CD14-positive monocyte (primary cell): ENCODE measurements around the gene MAFF. TPM values are rescaled to one million over a fixed set of nuclear protein-coding genes. Genes with fewer than 3 reads are reported as not detected.

Experiments
- DNase-seq, 3 donors: peaks; one replicate each; pipeline ENCODE4 v3.0.0-alpha.2; 2011 to 2022
- H2AFZ ChIP-seq: 2 replicates; pipeline ENCODE4 v1.6.0; 2012; ENCODE audit warnings: mild to moderate bottlenecking, low read depth, low read length, inconsistent platforms; ENCODE audit not compliant: insufficient read depth, poor library complexity, severe bottlenecking
- H3K27ac ChIP-seq, 2 donors: 1 replicate in 1 of 2; 2 replicates in 1 of 2; pipeline ENCODE4 v1.5.1; 2012 to 2013; ENCODE audit warnings: low read length in 2 of 2, control low read depth in 1 of 2, inconsistent platforms in 1 of 2, low read depth in 1 of 2, mild to moderate bottlenecking in 1 of 2
- H3K27me3 ChIP-seq, 2 donors: one replicate each; pipeline versions ENCODE4 v1.6.0 to v1.6.1; 2011 to 2013; ENCODE audit warnings: low read length in 2 of 2; ENCODE audit not compliant: control insufficient read depth in 2 of 2, insufficient read depth in 2 of 2
- H3K36me3 ChIP-seq, 2 donors: replicated peaks in 1 of 2; 1 replicate in 1 of 2; 2 replicates in 1 of 2; pipeline versions ENCODE4 v1.5.1 to v1.6.1; 2012 to 2013; ENCODE audit warnings: low read length in 2 of 2, control low read depth in 1 of 2, inconsistent platforms in 1 of 2, mild to moderate bottlenecking in 1 of 2; ENCODE audit not compliant: insufficient read depth in 2 of 2, control insufficient read depth in 1 of 2
- H3K4me1 ChIP-seq, 2 donors: 1 replicate in 1 of 2; 2 replicates in 1 of 2; pipeline versions ENCODE4 v1.5.1 to v1.6.1; 2012 to 2013; ENCODE audit warnings: low read length in 2 of 2, control low read depth in 1 of 2, inconsistent platforms in 1 of 2, mild to moderate bottlenecking in 1 of 2, moderate library complexity in 1 of 2; ENCODE audit not compliant: insufficient read depth in 2 of 2, control insufficient read depth in 1 of 2
- H3K4me2 ChIP-seq: replicated peaks from 2 replicates; pipeline ENCODE3; 2012; ENCODE audit warnings: low read length, moderate library complexity, mild to moderate bottlenecking; ENCODE audit not compliant: poor library complexity, severe bottlenecking; ENCODE audit errors: extremely low read depth
- H3K4me3 ChIP-seq, 3 experiments: fragments of 200-600 bp in 1 of 3; sonication (generic) in 1 of 3; replicated peaks in 1 of 3; 1 replicate in 2 of 3; 2 replicates in 1 of 3; pipeline ENCODE4 v1.5.1; 2011 to 2013; ENCODE audit warnings: low read length in 3 of 3, mild to moderate bottlenecking in 3 of 3, control low read depth in 2 of 3, low read depth in 2 of 3, inconsistent platforms in 1 of 3, moderate library complexity in 1 of 3
- H3K79me2 ChIP-seq: 2 replicates; pipeline ENCODE4 v1.6.0; 2012; ENCODE audit warnings: mild to moderate bottlenecking, control low read depth, inconsistent platforms, low read length, moderate library complexity; ENCODE audit not compliant: insufficient read depth
- H3K9ac ChIP-seq: 2 replicates; pipeline ENCODE4 v1.6.0; 2017; ENCODE audit warnings: low read length, mild to moderate bottlenecking; ENCODE audit not compliant: insufficient read depth, poor library complexity, severe bottlenecking
- H3K9me3 ChIP-seq, 2 donors: replicated peaks in 1 of 2; 1 replicate in 1 of 2; 2 replicates in 1 of 2; pipeline versions ENCODE4 v1.5.1 to v1.6.1; 2012 to 2013; ENCODE audit warnings: low read length in 2 of 2, control low read depth in 1 of 2; ENCODE audit not compliant: control insufficient read depth in 1 of 2, insufficient read depth in 1 of 2
- H4K20me1 ChIP-seq: 2 replicates; pipeline ENCODE4 v1.6.0; 2012; ENCODE audit warnings: mild to moderate bottlenecking, low read length, control low read depth, moderate library complexity; ENCODE audit not compliant: insufficient read depth
- H3K27ac Mint-ChIP-seq, 7 donors: one replicate each; pipeline ENCODE4 v1.8.0; 2020; ENCODE audit warnings: mild to moderate bottlenecking in 7 of 7, mixed read lengths in 7 of 7, moderate library complexity in 6 of 7, inconsistent platforms in 2 of 7
- H3K27me3 Mint-ChIP-seq, 3 donors: one replicate each; pipeline ENCODE4 v1.8.0; 2021 to 2022; ENCODE audit warnings: low read depth in 3 of 3, mild to moderate bottlenecking in 3 of 3, mixed read lengths in 3 of 3, moderate library complexity in 3 of 3, inconsistent platforms in 1 of 3
- H3K36me3 Mint-ChIP-seq, 2 donors: one replicate each; pipeline ENCODE4 v1.8.0; 2020; ENCODE audit warnings: mixed read lengths in 2 of 2, inconsistent platforms in 1 of 2, mild to moderate bottlenecking in 1 of 2
- H3K4me1 Mint-ChIP-seq: one replicate; pipeline ENCODE4 v1.8.0; 2020; ENCODE audit warnings: mild to moderate bottlenecking, mixed read lengths
- H3K4me3 Mint-ChIP-seq, 2 donors: one replicate each; pipeline ENCODE4 v1.8.0; 2020; ENCODE audit warnings: mild to moderate bottlenecking in 2 of 2, mixed read lengths in 2 of 2, moderate library complexity in 1 of 2
- H3K9me3 Mint-ChIP-seq, 7 donors: one replicate each; pipeline ENCODE4 v1.8.0; 2020 to 2022; ENCODE audit warnings: mixed read lengths in 7 of 7, mild to moderate bottlenecking in 6 of 7, moderate library complexity in 6 of 7, inconsistent platforms in 2 of 7
- CTCF ChIP-seq: fragments of 200-600 bp; IDR thresholded peaks from one replicate; pipeline ENCODE4 v1.8.0; 2022; ENCODE audit warnings: antibody characterized with exemption, mild to moderate bottlenecking
- WGBS: methylation state at CpG from one replicate; pipeline ENCODE4 v1.1.5; 2013; ENCODE audit warnings: missing lambda C conversion rate; ENCODE audit not compliant: insufficient coverage; 5-methylcytosine and 5-hydroxymethylcytosine counted together
- intact Hi-C, 2 donors: fragments of 100-400 bp; cut with micrococcal nuclease; formaldehyde crosslinking; loops; one replicate each; pipeline versions ENCODE4 v1.15.0 to v1.15.1; 2023
- polyA plus RNA-seq, 3 donors: library from polyadenylated mRNA; depleted of rRNA in 1 of 3; unstranded in 2 of 3; stranded (reverse) in 1 of 3; fragments of 300-500 nt in 2 of 3; fragments of >200 nt in 1 of 3; fragmentation: Illumina TruSeq in 2 of 3; gene quantifications; 1 replicate in 2 of 3; 2 replicates in 1 of 3; pipeline ENCODE4 v1.2.3, GENCODE V29; 2012 to 2021

Gene MAFF
- polyA plus RNA-seq, 3 donors = 1.5 to 67.3 (median 2.0) TPM

GRCh38 chr22:38244106-38244505 is 42.3 kb downstream of the MAFF start:
- DNase-seq = no peak
- H3K79me2 ChIP-seq = no peaks in the 10 kb centered on the region
- intact Hi-C loops = no loop called here
- H3K4me1 ChIP-seq = no peaks in the 10 kb centered on the region
- TF ChIP-seq CTCF = no peak
- H2AFZ ChIP-seq = no peak overlapping the region
- H3K4me2 ChIP-seq = no peak overlapping the region
- Mint-ChIP-seq H3K36me3 (peaks cover 62 to 74% of the 10 kb centered on the region in 2 donors), H3K9me3 (peaks cover 0 to 2% (median 0%) of the 10 kb centered on the region in 7 donors), H3K27ac (peak overlapping the region in 1 of 7 donors; percentile 78), H3K27me3 (peaks cover 0 to 1% (median 0%) of the 10 kb centered on the region in 3 donors), H3K4me1 (peaks cover 3% of the 10 kb centered on the region), H3K4me3 (no peak overlapping the region)
- no peaks in the 10 kb centered on the region for H3K27me3 ChIP-seq
- H3K9ac ChIP-seq = no peak overlapping the region
- peaks cover 15% of the 10 kb centered on the region for H4K20me1 ChIP-seq
- no peak overlapping the region for H3K27ac ChIP-seq
- WGBS = no CpG with 5 or more reads among the region's 4 CpGs
- H3K9me3 ChIP-seq = peaks cover 0 to 2% of the 10 kb centered on the region in 2 donors
- peaks cover 29 to 62% of the 10 kb centered on the region in 2 donors for H3K36me3 ChIP-seq
- H3K4me3 ChIP-seq = no peak overlapping the region

DNA sequence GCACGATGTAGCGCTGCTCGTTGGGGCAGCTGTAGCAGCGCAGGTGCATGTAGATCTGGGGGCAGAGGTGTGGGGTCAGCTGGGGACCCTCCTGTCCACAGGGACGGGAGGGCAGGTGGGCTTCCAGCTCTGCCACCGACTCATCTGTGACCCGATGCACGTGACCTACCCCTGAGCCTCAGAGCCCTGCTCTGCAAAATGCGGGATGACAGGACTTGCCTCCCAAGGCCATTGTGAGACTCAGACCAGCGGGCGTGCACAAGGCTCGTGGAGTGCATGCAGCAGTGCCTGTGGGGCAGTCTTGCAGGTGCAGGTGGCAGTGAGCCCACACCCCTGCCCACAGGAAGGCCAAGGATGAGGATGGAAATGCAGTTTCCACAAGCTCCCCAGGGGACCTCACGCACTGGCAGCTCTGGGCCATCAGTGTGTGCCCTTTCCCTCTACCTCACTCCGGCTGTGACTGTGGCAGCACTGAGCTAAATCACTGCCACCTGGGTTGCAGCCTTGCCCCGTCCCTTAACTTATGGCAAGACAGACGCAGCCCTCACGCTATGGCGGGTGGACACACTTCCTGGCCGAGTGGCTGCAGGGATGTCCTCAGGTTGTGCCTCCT is 44.4 kb downstream of the MAFF start:
- Histone ChIP-seq H3K9me3 (peaks cover 5 to 13% of the 10 kb centered on the region in 2 donors), H3K4me3 (no peak overlapping the region), H2AFZ (no peak overlapping the region), H4K20me1 (peaks cover 22% of the 10 kb centered on the region), H3K27me3 (no peaks in the 10 kb centered on the region), H3K36me3 (peaks cover 29 to 66% of the 10 kb centered on the region in 2 donors), H3K79me2 (no peaks in the 10 kb centered on the region), H3K4me2 (no peak overlapping the region), H3K27ac (no peak overlapping the region), H3K4me1 (peaks cover 0 to 5% of the 10 kb centered on the region in 2 donors), H3K9ac (no peak overlapping the region)
- H3K36me3 Mint-ChIP-seq = peaks cover 57 to 67% of the 10 kb centered on the region in 2 donors
- H3K27me3 Mint-ChIP-seq = peaks cover 0 to 1% (median 0%) of the 10 kb centered on the region in 3 donors
- 94% methylated on average over 17 of the region's 19 CpGs for WGBS
- no peak overlapping the region for H3K4me3 Mint-ChIP-seq
- peaks cover 7% of the 10 kb centered on the region for H3K4me1 Mint-ChIP-seq
- no peak for TF ChIP-seq CTCF
- H3K9me3 Mint-ChIP-seq = peaks cover 5 to 13% (median 10%) of the 10 kb centered on the region in 7 donors
- DNase-seq = no peak
- peak overlapping the region in 1 of 7 donors; percentile 27 for H3K27ac Mint-ChIP-seq
- intact Hi-C loops = no loop called here
